K562 (cell line): ENCODE results near the gene VRK1. TPM values are rescaled to one million over a fixed set of nuclear protein-coding genes. Genes with fewer than 3 reads are reported as not detected.

Experiments
- ATAC-seq: fragments of 200-7000 bp; cut with Tn5 transposase; 3 replicates; pipeline ENCODE4 v1.9.1; 2020; ENCODE audit warnings: moderate library complexity
- BruUV-seq: library from RNA; stranded (reverse); fragments of 400-500 nt; replicated peaks from 2 replicates; lab custom pipeline; 2021; lab: Mats Ljungman, UMichigan
- CTCF ChIA-PET: fragments of 300-600 bp; formaldehyde crosslinking; extraction: SDS; loops from one replicate; lab custom pipeline; 2021; ENCODE audit warnings: low intra/inter-chr PET ratio; lab: Yijun Ruan, JAX
- POLR2A ChIA-PET: fragments of 300-600, 350-650 bp; sonication (Branson Sonifier 250); formaldehyde crosslinking; extraction: SDS; loops from one replicate; lab custom pipeline; 2021; ENCODE audit warnings: antibody characterized with exemption, inconsistent platforms; lab: Yijun Ruan, JAX
- DNase-seq, 4 experiments: peaks; one replicate each; pipeline versions ENCODE4 v3.0.0 to v3.0.0-alpha.2; 2011 to 2018; ENCODE audit warnings: low spot score in 3 of 4, mixed read lengths in 3 of 4; ENCODE audit errors: extremely low read depth in 1 of 4
- FAIRE-seq: peaks from 2 replicates; lab custom pipeline; 2011; peaks lifted over from hg19 to GRCh38; lab: Jason Lieb, UNC
- H2AFZ ChIP-seq: 2 replicates; pipeline ENCODE4 v1.6.0; 2011; ENCODE audit warnings: low read depth, low read length, control low read depth, inconsistent platforms
- H3K27ac ChIP-seq: fragments of 200-600 bp; 3 replicates; pipeline ENCODE4 v1.8.0; 2011; ENCODE audit warnings: low read depth, mild to moderate bottlenecking, control low read depth, inconsistent platforms, low read length, moderate library complexity, mixed read lengths; ENCODE audit errors: extremely low read depth
- H3K27me3 ChIP-seq, 2 experiments: fragments of 300-600 bp in 1 of 2; 2 replicates in 1 of 2; 3 replicates in 1 of 2; pipeline versions ENCODE4 v1.6.0 to v1.8.0; 2011; ENCODE audit warnings: inconsistent platforms in 2 of 2, low read length in 2 of 2, mild to moderate bottlenecking in 1 of 2, mixed read lengths in 1 of 2, moderate library complexity in 1 of 2; ENCODE audit not compliant: control insufficient read depth in 2 of 2, insufficient read depth in 2 of 2
- H3K36me3 ChIP-seq: fragments of 300-600 bp; 3 replicates; pipeline ENCODE4 v1.8.0; 2011; ENCODE audit warnings: mild to moderate bottlenecking, low read length, inconsistent platforms; ENCODE audit not compliant: control insufficient read depth, insufficient read depth
- H3K4me1 ChIP-seq, 2 experiments: fragments of 200-600 bp in 1 of 2; replicated peaks in 1 of 2; 2 replicates in 1 of 2; 3 replicates in 1 of 2; pipeline versions ENCODE4 v1.5.1 to v1.8.0; 2011; ENCODE audit warnings: inconsistent platforms in 2 of 2, low read length in 2 of 2, mild to moderate bottlenecking in 1 of 2, mixed read lengths in 1 of 2, moderate library complexity in 1 of 2; ENCODE audit not compliant: control insufficient read depth in 2 of 2, insufficient read depth in 2 of 2
- H3K4me2 ChIP-seq: 2 replicates; pipeline ENCODE4 v1.6.1; 2011; ENCODE audit warnings: low read length, control low read depth, inconsistent platforms, mixed read lengths; ENCODE audit not compliant: insufficient read depth
- H3K4me3 ChIP-seq: fragments of 200-600 bp; sonication (generic), shearing (Covaris generic); 2 replicates; pipeline ENCODE4 v1.5.1; 2016; ENCODE audit warnings: control low read depth, inconsistent platforms
- H3K79me2 ChIP-seq: fragments of 200-600 bp; 3 replicates; pipeline ENCODE4 v1.8.0; 2011; ENCODE audit warnings: low read length, inconsistent platforms; ENCODE audit not compliant: control insufficient read depth, insufficient read depth
- H3K9ac ChIP-seq, 2 experiments: 2 replicates each; pipeline versions ENCODE4 v1.6.0 to v1.6.1; 2011; ENCODE audit warnings: low read depth in 2 of 2, low read length in 2 of 2, control low read depth in 1 of 2, inconsistent platforms in 1 of 2, mild to moderate bottlenecking in 1 of 2, mixed read lengths in 1 of 2; ENCODE audit not compliant: insufficient read depth in 1 of 2
- H3K9me1 ChIP-seq: one replicate; pipeline ENCODE4 v1.6.0; 2011; ENCODE audit warnings: inconsistent platforms, mild to moderate bottlenecking, low read length, moderate library complexity; ENCODE audit not compliant: control insufficient read depth, insufficient read depth
- H3K9me3 ChIP-seq: replicated peaks from 2 replicates; pipeline ENCODE4 v1.5.1; 2011; ENCODE audit warnings: low read depth, low read length, inconsistent platforms; ENCODE audit not compliant: control insufficient read depth, insufficient read depth
- H4K20me1 ChIP-seq: replicated peaks from 2 replicates; pipeline ENCODE4 v1.6.1; 2011; ENCODE audit warnings: low read length, inconsistent platforms, mixed read lengths; ENCODE audit not compliant: control insufficient read depth, insufficient read depth
- ARNT ChIP-seq, 2 experiments: fragments of 450-650 bp; IDR thresholded peaks; 2 replicates each; pipeline ENCODE4 v1.6.1; 2016; ENCODE audit warnings: mild to moderate bottlenecking in 1 of 2
- BRF1 ChIP-seq: IDR thresholded peaks from 3 replicates; pipeline ENCODE4 v1.6.1; 2011; ENCODE audit warnings: borderline replicate concordance, mild to moderate bottlenecking; ENCODE audit not compliant: insufficient read length; ENCODE audit errors: extremely low read depth
- CREBBP ChIP-seq: IDR thresholded peaks from one replicate; pipeline ENCODE4 v1.6.1; 2012; ENCODE audit warnings: low read depth, mild to moderate bottlenecking, control low read depth, inconsistent platforms, low read length
- HNRNPK ChIP-seq: fragments of 200-400 bp; formaldehyde crosslinking; IDR thresholded peaks from one replicate; pipeline ENCODE4 v1.6.1; 2018; ENCODE audit warnings: mild to moderate bottlenecking, low read depth, low read length; ENCODE audit not compliant: poor library complexity, severe bottlenecking
- HNRNPUL1 ChIP-seq: fragments of 200-400 bp; formaldehyde crosslinking; IDR thresholded peaks from 2 replicates; pipeline ENCODE4 v1.6.1; 2017; ENCODE audit warnings: low read length
- KAT2B ChIP-seq: IDR thresholded peaks from one replicate; pipeline ENCODE4 v1.6.1; 2012; ENCODE audit warnings: low read depth, mild to moderate bottlenecking, control low read depth, inconsistent platforms, low read length, moderate library complexity
- LARP7 ChIP-seq: fragments of 450-650 bp; IDR thresholded peaks from 2 replicates; pipeline ENCODE4 v1.6.1; 2016
- NBN ChIP-seq: fragments of 450-650 bp; IDR thresholded peaks from 2 replicates; pipeline ENCODE4 v1.6.1; 2016; ENCODE audit warnings: low read depth, mild to moderate bottlenecking
- NR0B1 ChIP-seq: fragments of 450-650 bp; IDR thresholded peaks from one replicate; pipeline ENCODE4 v1.6.1; 2018; ENCODE audit warnings: mild to moderate bottlenecking, moderate library complexity; ENCODE audit not compliant: partially characterized antibody
- PCBP1 ChIP-seq: fragments of 200-400 bp; formaldehyde crosslinking; IDR thresholded peaks from 2 replicates; pipeline ENCODE4 v1.6.1; 2018; ENCODE audit warnings: mild to moderate bottlenecking, low read depth, low read length; ENCODE audit not compliant: poor library complexity, severe bottlenecking
- POLR2B ChIP-seq: fragments of 450-650 bp; IDR thresholded peaks from 2 replicates; pipeline ENCODE4 v1.6.1; 2018; ENCODE audit warnings: low read depth; ENCODE audit not compliant: partially characterized antibody
- SETDB1 ChIP-seq: IDR thresholded peaks from one replicate; pipeline ENCODE4 v1.6.1; 2012; ENCODE audit warnings: low read length, control low read depth, inconsistent platforms
- TFAP4 ChIP-seq: sonication (generic); formaldehyde crosslinking; IDR thresholded peaks from 2 replicates; pipeline ENCODE4 v1.8.0; 2022; ENCODE audit warnings: missing genetic modification reagents, mild to moderate bottlenecking, moderate library complexity, borderline replicate concordance
- U2AF1 ChIP-seq: fragments of 200-400 bp; formaldehyde crosslinking; optimal IDR thresholded peaks from 2 replicates; pipeline ENCODE3; 2017; ENCODE audit warnings: mild to moderate bottlenecking, low read depth, low read length, moderate library complexity
- ZC3H11A ChIP-seq: IDR thresholded peaks from 2 replicates; pipeline ENCODE4 v1.6.1; 2012; ENCODE audit warnings: low read depth, low read length, improper control_type of control experiment
- ZNF124 ChIP-seq: sonication (generic); formaldehyde crosslinking; IDR thresholded peaks from 2 replicates; pipeline ENCODE4 v1.8.1; 2022; ENCODE audit warnings: missing genetic modification reagents
- WGBS: fragments of 100-300 bp; shearing (Covaris generic); methylation state at CpG from one replicate; pipeline ENCODE4 v1.1.6; 2016; ENCODE audit warnings: low coverage, mixed read lengths; ENCODE audit not compliant: insufficient coverage; ENCODE audit errors: missing lambda C conversion rate; 5-methylcytosine and 5-hydroxymethylcytosine counted together
- in situ Hi-C: fragments of 300-500 bp; cut with MboI; formaldehyde crosslinking; loops from 4 replicates; pipeline ENCODE4 v1.15.0; 2018; ENCODE audit warnings: inconsistent platforms, mixed read lengths
- intact Hi-C: fragments of 100-400 bp; cut with micrococcal nuclease; formaldehyde crosslinking; loops from 2 replicates; pipeline ENCODE4 v1.14.2; 2022
- polyA plus RNA-seq, 8 experiments: library from polyadenylated mRNA; depleted of rRNA in 4 of 8; stranded (reverse) in 5 of 8; unstranded in 3 of 8; fragments of >200 nt; fragmentation: Nextera tagmentation in 2 of 8; fragmentation: Illumina TruSeq in 1 of 8; extraction: Ambion mirVana in 2 of 8; extraction: Trizol in 1 of 8; gene quantifications; 2 replicates each; pipeline versions ENCODE4 v1.2.1 to v1.2.3, GENCODE V29; 2011 to 2014; ENCODE audit warnings: inconsistent platforms in 1 of 8, missing spikeins in 1 of 8
- total RNA-seq, 7 experiments: library from RNA; depleted of rRNA in 6 of 7; stranded (reverse); fragments of >200 nt in 6 of 7; fragmentation: Illumina TruSeq in 2 of 7; extraction: Trizol in 2 of 7; gene quantifications; 2 replicates each; pipeline versions ENCODE4 v1.2.1 to v1.2.3, GENCODE V29; 2011 to 2021; ENCODE audit warnings: low replicate concordance in 1 of 7

The VRK1 gene
- total and polyA plus RNA-seq, 9 of the 15 experiments (the other 6 are each of a cell fraction or from before 2014, with no cell fraction given) = 83.6 to 177 (median 116) TPM

- H3K4me2 ChIP-seq = no peak overlapping the region
These were observed 97.8 kb downstream of the VRK1 start for GRCh38 chr14:96894966-96895365.

More at GRCh38 chr14:96894966-96895365, 97.8 kb downstream of the VRK1 start:
- no peaks in the 10 kb centered on the region for H3K27me3 ChIP-seq
- TF ChIP-seq PCBP1 = no peak
- TF ChIP-seq HNRNPK = no peak
- TF ChIP-seq KAT2B = no peak
- TF ChIP-seq CREBBP = no peak
- no peak for TF ChIP-seq TFAP4 (CRISPR knock-in tag)
- TF ChIP-seq HNRNPUL1 = no peak
- TF ChIP-seq U2AF1 = no peak
- TF ChIP-seq LARP7 = no peak
- TF ChIP-seq NR0B1 = no peak
- no peak for TF ChIP-seq ZNF124 (CRISPR knock-in tag)
- TF ChIP-seq BRF1 = no peak
- TF ChIP-seq ZC3H11A = no peak
- no peak for TF ChIP-seq SETDB1
- no peak for TF ChIP-seq ARNT (IDR thresholded peaks at IDR 0.05)
- no peak for TF ChIP-seq NBN
- TF ChIP-seq POLR2B = no peak
- H3K9me3 ChIP-seq = no peaks in the 10 kb centered on the region
- H3K4me1 ChIP-seq = peaks cover 0 to 3% of the 10 kb centered on the region in 2 experiments; a peak in 2 of 5 replicates
- ATAC-seq = no peak
- H3K27ac ChIP-seq = no peak overlapping the region
- H2AFZ ChIP-seq = no peak overlapping the region
- H3K4me3 ChIP-seq = no peak overlapping the region
- in situ Hi-C loops = no loop called here
- no peaks in the 10 kb centered on the region for H3K9me1 ChIP-seq
- no peaks in the 10 kb centered on the region for H3K79me2 ChIP-seq
- FAIRE-seq = no peak
- H3K36me3 ChIP-seq = peaks cover 4% of the 10 kb centered on the region; the same call in 1 of the 3 replicates
- H3K9ac ChIP-seq = no peak overlapping the region
- no TSS peak for BruUV-seq
- no peaks in the 10 kb centered on the region; the same call in 1 of the 2 replicates for H4K20me1 ChIP-seq
- POLR2A ChIA-PET = interaction anchor here (1.0 kb wide), 1 partner anchor 23 kb away, joined by 3 read pairs; no protein-coding TSS in a partner anchor
- 76% methylated on average over 8 of the region's 8 CpGs for WGBS
- DNase-seq = no peak
- CTCF ChIA-PET = no interaction called here
- intact Hi-C loops = no loop called here
